ENCODE data around the gene MYCN. TPM values are rescaled to one million over a fixed set of nuclear protein-coding genes. Genes with fewer than 3 reads are reported as not detected.

The MYCN gene
- total RNA-seq, 1 experiment from 2014 or later = not detected

DNA sequence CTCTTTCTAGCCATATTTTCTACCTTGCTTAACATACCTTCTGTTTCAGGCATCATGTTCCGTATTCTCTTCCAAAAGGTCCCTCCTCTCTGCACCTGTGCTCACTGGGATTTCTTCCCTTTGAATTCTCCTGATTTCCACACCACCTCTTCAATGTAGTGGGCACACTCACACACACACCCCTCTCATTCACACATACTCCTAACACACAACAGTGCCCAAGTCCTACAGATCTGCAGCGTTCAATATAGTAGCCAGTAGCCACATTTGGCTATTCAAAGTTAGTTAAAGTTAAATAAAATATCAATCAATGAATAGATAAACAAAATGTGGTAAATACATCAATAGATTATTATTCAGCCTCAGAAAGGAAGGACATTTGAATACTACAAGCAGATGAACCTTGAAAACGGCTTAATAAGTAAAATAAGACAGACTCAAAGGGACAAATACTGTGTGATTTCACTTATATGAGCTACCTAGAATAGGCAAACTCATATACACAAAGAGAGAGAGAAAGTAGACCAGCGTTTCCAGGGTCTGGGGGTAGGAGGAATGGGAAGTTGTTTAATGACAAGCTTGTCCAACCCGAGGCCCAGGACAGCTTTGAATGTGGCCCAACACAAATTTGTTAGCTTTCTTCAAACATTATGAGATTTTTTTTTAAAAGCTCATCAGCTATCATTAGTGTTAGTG is 34.4 kb downstream of the MYCN start:
- no peak for DNase-seq
- Histone ChIP-seq H3K36me3 (no peaks in the 10 kb centered on the region), H3K9me3 (no peaks in the 10 kb centered on the region), H3K27me3 (no peaks in the 10 kb centered on the region; the same call in 1 of the 2 replicates), H3K4me3 (no peak overlapping the region)

DNA sequence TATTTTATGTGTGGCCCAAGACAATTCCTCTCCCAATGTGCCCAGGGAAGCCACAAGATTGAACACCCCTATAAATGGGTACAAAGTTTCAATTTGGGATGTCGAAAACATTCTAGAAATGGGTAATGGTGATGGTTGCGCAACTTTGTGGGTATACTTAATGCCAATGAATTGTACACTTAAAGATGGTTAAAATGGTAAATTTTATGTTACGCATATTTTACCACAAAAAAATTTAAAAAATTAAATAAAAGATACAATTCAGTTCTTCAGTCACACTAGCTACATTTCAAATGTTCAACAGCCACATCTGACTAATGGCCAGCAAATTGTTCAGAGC is 34.9 kb downstream of the MYCN start:
- DNase-seq = no peak

DNA sequence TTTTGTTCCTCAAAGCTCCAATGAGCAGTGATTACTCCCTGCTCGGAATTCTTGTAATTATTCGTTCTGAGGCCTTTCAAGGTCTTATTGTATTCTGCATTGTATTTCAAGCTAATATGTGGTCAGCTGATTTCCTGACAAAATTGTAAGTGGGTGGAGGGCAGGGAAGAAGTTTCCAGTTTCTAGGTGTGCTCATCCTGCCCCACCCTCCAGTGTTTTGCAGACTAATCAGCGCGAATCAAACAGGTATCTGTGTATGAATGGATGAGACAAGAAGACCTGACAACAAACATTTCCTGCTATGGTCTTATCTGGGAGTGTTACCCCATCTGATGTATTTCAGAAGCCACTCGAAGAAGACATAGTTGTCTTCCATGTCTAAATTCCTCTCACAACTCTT is 35.3 kb downstream of the MYCN start:
- no peaks in the 10 kb centered on the region for H3K27me3 ChIP-seq
- H3K36me3 ChIP-seq = no peaks in the 10 kb centered on the region
- DNase-seq = no peak
- no peaks in the 10 kb centered on the region for H3K9me3 ChIP-seq
- H3K4me3 ChIP-seq = no peak overlapping the region

More for the DNA sequence above, 34.9 kb downstream of the MYCN start:
- H3K4me3 ChIP-seq = no peak overlapping the region
- H3K36me3 ChIP-seq = no peaks in the 10 kb centered on the region
- no peaks in the 10 kb centered on the region for H3K9me3 ChIP-seq
- H3K27me3 ChIP-seq = no peaks in the 10 kb centered on the region; the same call in 1 of the 2 replicates

DNA sequence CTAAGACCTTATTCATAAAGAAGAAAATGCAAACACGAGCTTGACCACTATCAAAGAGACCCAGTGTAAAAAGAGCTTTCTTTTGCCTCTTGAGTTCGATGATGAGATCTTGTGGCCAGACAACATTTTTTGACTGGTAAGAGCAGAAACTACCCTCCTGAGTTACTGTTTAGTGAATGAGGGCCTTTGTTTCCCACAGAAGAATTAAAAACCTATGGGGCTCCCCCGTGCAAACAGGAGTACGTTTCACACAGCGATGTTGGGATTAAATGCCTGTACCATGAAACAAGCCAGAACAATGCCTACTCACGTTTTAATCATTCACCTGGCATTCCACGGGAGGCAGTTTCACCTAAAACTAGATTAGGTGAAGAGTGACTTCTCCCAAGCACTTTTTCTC is 36.0 kb downstream of the MYCN start:
- H3K27me3 ChIP-seq = no peaks in the 10 kb centered on the region
- H3K4me3 ChIP-seq = no peak overlapping the region
- no peak for DNase-seq
- H3K36me3 ChIP-seq = no peaks in the 10 kb centered on the region
- no peaks in the 10 kb centered on the region for H3K9me3 ChIP-seq

DNA sequence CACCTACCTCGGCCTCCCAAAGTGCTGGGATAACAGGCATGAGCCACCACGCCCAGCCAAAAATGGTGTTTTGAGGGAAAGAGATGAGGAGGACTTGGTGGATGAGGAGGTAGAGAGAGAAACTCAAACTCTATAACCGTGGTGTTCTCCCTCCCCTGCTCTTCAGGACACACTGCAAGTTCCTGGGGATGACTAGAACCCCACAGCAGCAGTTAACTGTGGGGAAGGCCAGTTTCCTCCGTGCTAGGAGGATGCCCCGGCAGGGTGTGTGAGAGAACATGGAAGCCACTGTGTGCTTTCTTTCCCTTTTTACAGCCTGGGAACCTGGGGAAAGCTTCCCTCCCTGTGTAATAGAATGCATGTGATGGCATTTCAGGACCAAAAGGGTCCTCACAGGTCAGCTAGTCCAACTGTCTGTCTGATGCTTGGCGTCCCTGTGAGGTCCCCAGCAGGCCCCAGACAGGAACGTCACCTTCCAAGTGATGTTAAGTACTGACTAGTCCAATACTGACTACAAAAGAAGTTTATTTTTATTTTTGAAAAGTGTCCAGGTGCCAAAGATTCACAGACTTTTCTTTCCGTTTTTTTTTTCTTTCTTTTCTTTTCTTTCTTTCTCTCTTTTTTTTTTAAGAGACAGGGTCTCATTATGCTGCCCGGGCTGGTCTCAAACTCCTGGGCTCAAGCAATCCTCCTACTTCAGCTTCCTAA is 38.9 kb downstream of the MYCN start:
- Histone ChIP-seq H3K9me3 (no peaks in the 10 kb centered on the region), H3K4me3 (no peak overlapping the region), H3K36me3 (no peaks in the 10 kb centered on the region), H3K27me3 (no peaks in the 10 kb centered on the region)
- DNase-seq = no peak

DNA sequence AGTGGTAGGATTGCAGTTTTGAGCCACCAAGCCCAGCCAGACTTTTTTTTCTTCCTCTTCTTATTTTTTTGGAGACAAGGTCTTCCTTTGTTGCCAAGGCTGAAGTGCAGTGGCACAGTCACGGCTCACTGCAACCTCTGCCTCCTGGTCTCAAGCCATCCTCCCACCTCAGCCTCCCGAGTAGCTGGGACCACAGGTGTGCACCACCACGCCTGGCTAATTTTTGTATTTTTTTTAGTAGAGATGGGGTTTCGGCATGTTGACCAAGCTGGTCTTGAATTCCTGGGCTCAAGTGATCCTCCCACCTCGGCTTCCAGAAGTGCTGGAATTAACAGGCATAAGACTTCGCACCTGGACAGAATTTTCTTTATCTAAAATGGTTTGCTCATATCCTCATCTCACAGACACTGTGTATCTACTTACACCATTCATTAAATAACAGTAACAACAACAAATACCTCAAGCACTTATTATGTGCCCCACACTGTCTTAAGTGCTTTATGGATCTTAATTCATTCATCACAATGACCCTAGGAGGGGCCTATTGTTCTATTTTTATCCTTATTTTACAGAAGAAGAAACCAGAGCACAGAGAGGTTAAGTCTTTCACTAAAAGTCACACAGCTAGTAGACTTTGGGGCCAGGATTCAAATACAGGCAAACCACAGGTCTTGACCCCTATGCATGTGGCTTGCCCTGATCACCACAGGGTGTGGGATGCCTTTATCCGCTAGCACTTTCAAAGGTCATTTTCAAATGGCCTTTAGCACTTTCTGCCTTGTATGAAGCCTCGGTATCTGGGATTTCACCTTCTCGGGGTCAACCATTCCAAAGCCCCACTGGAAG is 39.6 kb downstream of the MYCN start:
- H3K9me3 ChIP-seq = no peaks in the 10 kb centered on the region
- no peak overlapping the region for H3K4me3 ChIP-seq
- DNase-seq = no peak
- H3K27me3 ChIP-seq = no peaks in the 10 kb centered on the region
- no peaks in the 10 kb centered on the region for H3K36me3 ChIP-seq

DNA sequence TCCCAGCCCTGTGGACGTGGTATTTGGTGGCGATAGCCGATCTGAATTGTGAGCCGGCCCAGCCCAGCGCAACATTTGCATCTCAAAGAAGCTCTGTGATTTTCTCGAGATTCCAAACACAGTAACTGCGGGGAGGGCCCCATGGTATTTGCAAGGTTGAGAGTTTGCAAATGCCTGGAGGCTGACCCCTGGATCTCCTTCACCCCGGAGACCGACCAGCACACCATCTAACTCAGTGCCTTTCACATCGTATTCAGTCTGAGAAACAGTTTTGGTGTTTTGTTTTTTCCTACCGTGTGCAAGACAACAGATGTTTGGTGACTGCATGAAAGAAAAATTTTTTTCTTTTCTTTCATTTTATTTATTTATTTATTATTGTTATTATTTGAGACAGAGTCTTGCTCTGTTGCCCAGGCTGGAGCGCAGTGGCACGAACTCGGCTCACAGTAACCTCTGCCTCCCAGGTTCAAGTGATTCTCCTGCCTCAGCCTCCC is 40.3 kb downstream of the MYCN start:
- no peaks in the 10 kb centered on the region for H3K9me3 ChIP-seq
- no peaks in the 10 kb centered on the region for H3K36me3 ChIP-seq
- no peak overlapping the region for H3K4me3 ChIP-seq
- no peak for DNase-seq
- no peaks in the 10 kb centered on the region for H3K27me3 ChIP-seq

DNA sequence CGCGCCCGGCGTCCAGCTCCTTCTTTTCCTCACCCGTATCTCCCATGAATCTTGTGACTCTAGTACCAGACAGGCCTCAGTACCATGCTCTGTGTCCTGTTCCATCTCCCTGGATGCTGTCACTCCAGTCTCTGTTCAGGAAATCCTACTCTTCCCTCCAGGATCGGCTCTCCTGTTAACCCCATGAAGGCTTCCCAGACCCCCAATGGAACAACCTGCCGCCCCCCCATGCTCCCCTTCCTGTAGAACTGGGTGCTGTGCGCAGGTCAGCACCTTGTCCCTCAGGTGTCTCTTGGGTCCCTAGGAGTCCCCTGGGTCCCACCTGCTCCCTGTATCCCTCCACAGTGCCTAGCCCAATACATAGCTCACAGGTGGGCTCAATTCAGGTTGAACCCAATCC is 41.3 kb downstream of the MYCN start:
- no peaks in the 10 kb centered on the region for H3K27me3 ChIP-seq
- H3K36me3 ChIP-seq = no peaks in the 10 kb centered on the region
- no peaks in the 10 kb centered on the region for H3K9me3 ChIP-seq
- no peak for DNase-seq
- H3K4me3 ChIP-seq = no peak overlapping the region

DNA sequence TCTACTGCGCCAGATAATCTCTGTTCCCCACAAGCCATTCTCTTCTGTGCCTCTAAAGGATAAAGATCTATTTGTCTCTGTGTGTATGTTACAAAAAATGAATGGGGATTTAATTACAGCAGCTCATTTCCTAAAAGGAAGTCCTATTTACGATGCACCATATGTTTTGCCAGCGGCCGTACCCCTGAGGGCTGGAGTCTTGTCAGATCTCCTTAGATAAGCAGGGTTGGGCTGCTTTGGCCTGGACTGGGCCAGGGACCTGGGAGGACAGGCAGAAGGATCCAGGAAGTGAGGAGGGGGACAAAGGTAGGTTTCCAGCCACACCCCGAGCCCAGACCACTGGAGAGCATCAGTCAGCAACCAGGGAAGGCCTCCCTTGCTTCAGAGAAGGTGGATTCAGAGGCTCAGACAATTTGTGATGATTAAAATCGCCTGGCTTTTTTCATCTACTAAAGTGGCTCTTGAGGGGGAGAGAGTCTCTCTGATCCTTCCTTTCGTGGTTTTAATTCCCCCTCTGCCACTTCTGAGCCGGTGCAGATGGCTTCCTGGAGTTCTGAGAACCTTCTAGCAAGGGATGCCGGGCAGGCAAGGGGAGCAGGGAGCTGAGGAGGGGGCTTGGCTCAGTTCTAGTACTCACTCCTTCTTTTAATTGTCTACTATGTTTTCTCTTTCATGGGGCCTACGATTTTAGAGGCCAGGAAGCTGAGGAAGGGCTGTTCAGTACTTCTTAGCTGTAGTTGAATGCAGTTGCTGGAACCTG is 42.1 kb downstream of the MYCN start:
- Histone ChIP-seq H3K4me3 (no peak overlapping the region), H3K9me3 (no peaks in the 10 kb centered on the region), H3K36me3 (no peaks in the 10 kb centered on the region), H3K27me3 (no peaks in the 10 kb centered on the region)
- no peak for DNase-seq

DNA sequence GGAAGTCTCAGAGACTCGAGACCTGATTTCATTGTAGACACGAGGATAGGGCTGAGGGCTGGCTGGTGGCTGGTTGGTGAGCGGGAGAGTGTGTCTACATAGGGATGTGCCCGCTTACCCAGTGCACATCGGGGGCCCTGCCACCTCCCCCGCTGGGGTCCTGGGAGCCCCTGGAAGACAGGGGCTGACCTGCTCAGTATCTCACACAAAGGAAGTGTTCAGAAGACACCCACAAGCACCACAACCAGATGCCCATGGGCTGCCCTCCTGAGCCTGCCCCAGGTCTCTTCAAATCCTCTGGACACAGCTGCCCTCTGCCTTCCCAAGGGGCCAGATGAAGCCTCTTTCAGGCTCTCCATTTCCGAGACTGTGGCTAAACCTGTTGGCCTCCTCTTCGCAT is 43.1 kb downstream of the MYCN start:
- Histone ChIP-seq H3K4me3 (no peak overlapping the region), H3K36me3 (no peaks in the 10 kb centered on the region), H3K9me3 (no peaks in the 10 kb centered on the region), H3K27me3 (no peaks in the 10 kb centered on the region)
- no peak for DNase-seq

DNA sequence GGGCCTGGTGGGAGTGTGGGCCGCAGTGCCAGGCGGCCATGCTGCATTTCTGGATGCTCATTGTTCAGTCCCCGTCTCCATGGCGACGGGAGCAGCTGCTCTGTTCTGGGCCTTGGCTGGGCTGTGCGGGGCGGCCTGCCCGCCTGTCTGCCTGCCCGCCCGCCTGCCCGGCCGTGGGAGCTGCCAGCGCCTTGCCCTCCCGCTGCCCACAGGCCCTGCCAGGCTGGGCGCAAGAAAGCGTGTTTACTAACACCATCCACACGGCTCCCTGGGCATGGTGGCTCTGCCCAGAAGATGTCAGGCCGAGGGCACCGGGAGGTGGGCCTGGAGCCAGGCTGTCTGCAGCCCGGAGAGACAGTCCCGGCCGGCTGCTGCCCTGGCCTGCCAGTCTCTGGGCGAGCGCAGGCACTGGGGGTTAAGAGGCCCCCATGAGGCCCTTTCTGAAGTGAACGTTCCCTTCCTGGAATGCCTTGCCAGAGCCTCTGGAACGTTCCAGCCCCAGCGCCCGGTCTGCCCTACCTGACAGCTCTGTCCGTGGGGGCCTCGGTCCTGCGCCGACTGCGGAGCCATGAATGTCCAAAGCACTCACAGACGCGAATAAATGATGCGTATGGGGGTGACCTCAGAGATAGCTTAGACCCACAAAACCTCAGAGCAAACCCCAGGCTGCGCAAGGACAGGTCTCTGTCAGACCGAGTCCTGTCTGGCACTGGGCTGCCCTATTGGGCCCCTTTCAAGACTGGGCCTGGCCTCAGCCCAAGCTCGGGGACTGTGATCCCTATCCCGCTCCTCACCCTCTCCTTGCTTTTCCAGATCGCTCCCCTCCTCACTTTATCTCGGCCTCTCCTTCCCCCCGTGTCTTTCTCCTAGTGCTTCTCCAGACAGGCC is 44.3 kb downstream of the MYCN start:
- no peaks in the 10 kb centered on the region for H3K9me3 ChIP-seq
- H3K27me3 ChIP-seq = no peaks in the 10 kb centered on the region
- no peak overlapping the region for H3K4me3 ChIP-seq
- no peak for DNase-seq
- H3K36me3 ChIP-seq = no peaks in the 10 kb centered on the region

DNA sequence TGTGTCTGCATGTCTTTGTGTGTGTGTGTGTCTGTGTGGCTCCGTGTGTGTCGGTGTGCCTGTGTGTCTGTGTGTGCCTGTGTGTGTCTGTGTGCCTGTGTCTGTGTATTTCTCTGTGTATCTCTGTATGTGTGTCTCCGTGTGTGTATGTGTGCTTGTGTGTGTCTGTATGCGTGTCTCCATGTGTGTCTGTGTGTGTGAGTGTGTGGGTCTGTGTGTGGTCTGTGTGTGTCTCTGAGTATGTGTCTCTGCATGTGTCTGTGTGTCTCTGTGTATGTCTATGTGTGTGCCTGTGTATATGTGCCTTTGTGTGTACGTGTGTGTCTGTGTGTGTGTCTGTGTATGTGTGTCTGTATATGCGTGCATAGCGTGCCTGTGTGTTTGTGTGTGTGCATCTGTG is 45.2 kb downstream of the MYCN start:
- Histone ChIP-seq H3K36me3 (no peaks in the 10 kb centered on the region), H3K9me3 (no peaks in the 10 kb centered on the region), H3K4me3 (no peak overlapping the region), H3K27me3 (no peaks in the 10 kb centered on the region)
- DNase-seq = no peak

DNA sequence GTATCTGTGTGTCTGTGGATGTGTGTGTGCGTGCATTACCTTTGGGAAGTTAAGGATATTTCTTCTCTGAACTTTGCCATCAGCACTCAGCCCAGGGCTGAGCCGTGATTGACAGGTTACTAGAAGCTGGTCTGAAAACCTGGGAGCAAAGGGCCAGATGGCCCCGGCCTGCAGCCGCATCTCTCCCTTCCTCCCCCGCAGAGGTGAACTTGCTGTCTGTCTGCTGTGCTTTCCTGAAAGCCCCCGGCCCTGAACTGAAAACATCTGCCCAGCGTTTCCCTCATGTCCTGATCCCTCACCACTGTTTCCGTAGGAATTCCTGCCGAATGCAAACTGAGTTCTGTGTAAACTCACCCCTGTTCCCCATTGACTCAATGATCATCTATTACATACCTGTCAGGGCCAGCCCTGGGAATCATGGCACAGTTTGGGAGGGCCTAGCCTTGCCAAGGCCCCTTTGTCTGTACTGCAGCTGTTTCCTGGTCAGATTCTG is 45.8 kb downstream of the MYCN start:
- DNase-seq = no peak
- Histone ChIP-seq H3K9me3 (no peaks in the 10 kb centered on the region), H3K27me3 (no peaks in the 10 kb centered on the region), H3K4me3 (no peak overlapping the region), H3K36me3 (no peaks in the 10 kb centered on the region)

DNA sequence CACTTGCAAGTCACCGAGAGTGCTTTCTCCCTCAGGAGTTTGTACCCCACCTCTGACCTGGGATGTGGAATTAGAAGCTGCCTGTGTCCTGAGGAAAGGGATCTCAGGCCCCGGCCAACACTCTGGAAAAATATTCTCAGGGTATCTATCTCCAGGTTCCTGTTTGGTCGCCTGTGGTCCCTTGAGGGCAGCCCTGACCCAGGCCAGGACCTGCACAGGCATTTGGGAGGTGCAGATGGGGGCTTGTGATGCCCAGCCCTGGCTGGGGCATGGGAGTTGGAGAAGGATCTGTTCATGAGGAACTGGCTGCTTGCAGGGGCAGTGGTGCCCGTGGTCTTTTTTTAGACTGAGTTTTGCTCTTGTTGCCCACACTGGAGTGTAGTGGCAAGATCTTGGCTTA is 46.3 kb downstream of the MYCN start:
- Histone ChIP-seq H3K4me3 (no peak overlapping the region), H3K36me3 (no peaks in the 10 kb centered on the region), H3K27me3 (no peaks in the 10 kb centered on the region), H3K9me3 (no peaks in the 10 kb centered on the region)
- no peak for DNase-seq

DNA sequence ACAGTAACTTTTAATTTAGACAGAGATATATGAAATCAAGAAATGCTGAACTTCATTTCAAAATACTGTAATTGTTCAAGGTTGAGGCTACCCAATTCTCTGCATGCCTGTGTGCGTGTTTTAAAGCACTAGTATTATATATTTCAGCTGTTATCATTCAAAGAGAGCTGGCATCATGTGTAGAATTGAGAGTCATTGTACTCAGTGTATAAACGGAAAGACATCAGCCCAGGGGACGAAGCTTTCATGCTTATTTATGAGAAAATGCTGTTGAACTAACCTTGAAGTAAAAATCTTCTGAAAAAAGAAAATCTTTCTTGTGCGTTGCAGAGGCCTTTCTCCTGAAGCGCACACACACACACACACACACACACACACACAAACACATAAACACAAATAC is 48.4 kb downstream of the MYCN start:
- Histone ChIP-seq H3K9me3 (no peaks in the 10 kb centered on the region), H3K27me3 (no peaks in the 10 kb centered on the region), H3K36me3 (no peaks in the 10 kb centered on the region), H3K4me3 (no peak overlapping the region)
- DNase-seq = no peak

DNA sequence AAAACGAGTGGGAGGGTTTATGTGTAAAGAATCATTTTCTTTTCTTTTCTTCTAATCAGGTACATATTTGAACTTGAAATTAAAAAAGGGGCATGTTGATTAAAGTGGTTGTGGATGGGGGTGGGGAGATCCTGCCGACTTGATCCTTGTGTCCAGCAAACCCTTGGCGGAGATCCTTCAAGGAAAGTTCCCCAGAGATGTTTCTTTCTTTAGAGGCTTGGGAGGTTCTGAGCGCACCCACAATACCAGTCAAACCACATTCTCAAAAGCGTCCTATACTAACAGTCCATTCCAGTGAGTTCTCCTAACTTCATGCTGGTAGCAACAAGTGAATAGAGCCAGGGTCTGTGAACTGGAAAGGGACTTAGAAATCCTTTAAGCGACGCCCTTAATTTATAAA is 49.2 kb downstream of the MYCN start:
- Histone ChIP-seq H3K36me3 (no peaks in the 10 kb centered on the region), H3K4me3 (no peak overlapping the region), H3K9me3 (no peaks in the 10 kb centered on the region), H3K27me3 (no peaks in the 10 kb centered on the region)
- no peak for DNase-seq
